Stomach (tissue), 4 donors: Measurements from ENCODE around the gene SH3RF2.
"Not testable (repeated sequence)": the region's sequence is repeated elsewhere in the genome, so short reads cannot be mapped to it uniquely, and the experiment has no call there.

Experiments used
- POLR2A ChIP-seq, 4 donors: fragments of 450-650 bp; IDR thresholded peaks; one replicate each; pipeline ENCODE4 v1.6.1; 2016; ENCODE audit warnings: antibody characterized with exemption in 4 of 4, control low read depth in 2 of 4, mild to moderate bottlenecking in 1 of 4, moderate library complexity in 1 of 4
- POLR2AphosphoS5 ChIP-seq, 3 donors: sonication (generic); formaldehyde crosslinking; IDR thresholded peaks; one replicate each; pipeline ENCODE4 v1.6.1; 2016; ENCODE audit warnings: antibody characterized with exemption in 3 of 3
- TF ChIP-seq, protein P1 (sequence below), 7 experiments: fragments of 450-650 bp in 4 of 7; fragments of 200-600 bp in 3 of 7; sonication (generic) in 3 of 7; IDR thresholded peaks; one replicate each; pipeline ENCODE4 v1.5.1; 2016 to 2019; ENCODE audit warnings: antibody characterized with exemption in 7 of 7, control low read depth in 2 of 7, mild to moderate bottlenecking in 1 of 7

DNA sequence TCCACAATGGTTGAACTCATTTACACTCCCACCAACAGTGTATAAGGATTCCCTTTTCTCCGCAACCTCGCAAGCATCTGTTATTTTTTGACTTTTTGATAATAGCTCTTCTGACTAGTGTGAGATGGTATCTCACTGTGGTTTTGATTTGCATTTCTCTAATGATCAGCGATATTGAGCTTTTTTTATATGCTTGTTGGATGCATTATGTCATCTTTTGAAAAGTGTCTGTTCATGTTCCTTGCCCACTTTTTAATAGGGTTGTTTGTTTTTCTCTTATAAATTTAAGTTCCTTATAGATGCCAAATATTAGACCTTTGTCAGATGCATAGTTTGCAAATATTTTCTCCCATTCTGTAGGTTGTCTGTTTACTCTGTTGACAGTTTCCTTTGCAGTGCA is 17.8 kb downstream of the SH3RF2 start:
- TF ChIP-seq, protein P1, sequence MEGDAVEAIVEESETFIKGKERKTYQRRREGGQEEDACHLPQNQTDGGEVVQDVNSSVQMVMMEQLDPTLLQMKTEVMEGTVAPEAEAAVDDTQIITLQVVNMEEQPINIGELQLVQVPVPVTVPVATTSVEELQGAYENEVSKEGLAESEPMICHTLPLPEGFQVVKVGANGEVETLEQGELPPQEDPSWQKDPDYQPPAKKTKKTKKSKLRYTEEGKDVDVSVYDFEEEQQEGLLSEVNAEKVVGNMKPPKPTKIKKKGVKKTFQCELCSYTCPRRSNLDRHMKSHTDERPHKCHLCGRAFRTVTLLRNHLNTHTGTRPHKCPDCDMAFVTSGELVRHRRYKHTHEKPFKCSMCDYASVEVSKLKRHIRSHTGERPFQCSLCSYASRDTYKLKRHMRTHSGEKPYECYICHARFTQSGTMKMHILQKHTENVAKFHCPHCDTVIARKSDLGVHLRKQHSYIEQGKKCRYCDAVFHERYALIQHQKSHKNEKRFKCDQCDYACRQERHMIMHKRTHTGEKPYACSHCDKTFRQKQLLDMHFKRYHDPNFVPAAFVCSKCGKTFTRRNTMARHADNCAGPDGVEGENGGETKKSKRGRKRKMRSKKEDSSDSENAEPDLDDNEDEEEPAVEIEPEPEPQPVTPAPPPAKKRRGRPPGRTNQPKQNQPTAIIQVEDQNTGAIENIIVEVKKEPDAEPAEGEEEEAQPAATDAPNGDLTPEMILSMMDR (IDR thresholded peaks at IDR 0.05) = not testable (repeated sequence)
- not testable (repeated sequence) for TF ChIP-seq POLR2A, POLR2AphosphoS5 (IDR thresholded peaks at IDR 0.05)
